DND-41 (cell line): Measurements from ENCODE around the gene RHOT1.

Experiments used
- CTCF ChIP-seq: IDR thresholded peaks from 2 replicates; pipeline ENCODE4 v1.5.1; 2012; ENCODE audit warnings: borderline replicate concordance, low read length, moderate library complexity, mild to moderate bottlenecking; ENCODE audit not compliant: poor library complexity, severe bottlenecking; ENCODE audit errors: extremely low read depth
- EZH2 ChIP-seq: IDR thresholded peaks from 3 replicates; pipeline ENCODE4 v1.6.1; 2012; ENCODE audit warnings: borderline replicate concordance, low read depth, mild to moderate bottlenecking, moderate library complexity, low read length, inconsistent platforms; ENCODE audit not compliant: severe bottlenecking

DNA sequence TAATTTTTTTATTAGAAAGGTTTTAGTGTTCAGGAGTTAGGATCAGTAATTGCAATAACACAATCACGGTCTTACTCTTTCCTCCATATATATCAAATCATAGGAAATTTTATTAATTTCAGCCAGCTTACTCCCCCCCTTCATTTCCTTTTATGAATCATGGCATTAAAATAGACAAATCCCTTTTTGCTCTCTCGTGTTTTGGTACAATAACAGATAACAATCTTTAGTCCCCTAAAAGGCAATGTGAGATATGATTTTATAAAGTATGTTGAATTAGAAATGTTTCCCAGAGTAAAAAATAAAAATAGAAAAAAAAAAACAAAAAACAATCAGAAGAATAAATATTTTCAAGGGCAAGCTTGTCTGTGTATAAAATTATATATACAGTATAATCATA lies 42.6 kb upstream of the RHOT1 start:
- TF ChIP-seq CTCF (no peak), EZH2 (no peak)
